CD4-positive, alpha-beta T cell treated with Interleukin-4 for 4 hours (primary cell): ENCODE results near the gene TXLNB.
"Not testable (repeated sequence)": the region's sequence is repeated elsewhere in the genome, so short reads cannot be mapped to it uniquely, and the experiment has no call there.

ENCODE experiments used
- DNase-seq: peaks from one replicate; pipeline ENCODE4 v3.0.0-alpha.2; 2020

The TXLNB gene

GRCh38 chr6:139308936-139309603, 17.3 kb upstream of the TXLNB start:
- no peak for DNase-seq

- no peak for DNase-seq
These were observed 16.6 kb upstream of the TXLNB start for GRCh38 chr6:139308286-139308916.

- no peak for DNase-seq
These were observed 14.6 kb upstream of the TXLNB start for GRCh38 chr6:139306291-139306981.

GRCh38 chr6:139303185-139303584, 11.4 kb upstream of the TXLNB start:
- no peak for DNase-seq

GRCh38 chr6:139297921-139298320, 6.1 kb upstream of the TXLNB start:
- no peak for DNase-seq

GRCh38 chr6:139296927-139297326, 5.1 kb upstream of the TXLNB start:
- no peak for DNase-seq

GRCh38 chr6:139295901-139296300, 4.1 kb upstream of the TXLNB start:
- no peak for DNase-seq

GRCh38 chr6:139294090-139294489, 2.3 kb upstream of the TXLNB start:
- DNase-seq = peak; percentile 26

- not testable (repeated sequence) for DNase-seq
These were observed 1.4 kb upstream of the TXLNB start for GRCh38 chr6:139293230-139293629.

- DNase-seq = peak; percentile 85
These were observed 949 bp downstream of the TXLNB start for GRCh38 chr6:139290787-139291311.

- DNase-seq = no peak
These were observed 2.6 kb downstream of the TXLNB start for GRCh38 chr6:139289233-139289632.

GRCh38 chr6:139288496-139289040, 3.2 kb downstream of the TXLNB start:
- no peak for DNase-seq

GRCh38 chr6:139287868-139288267, 3.9 kb downstream of the TXLNB start:
- no peak for DNase-seq

GRCh38 chr6:139286438-139286837, 5.4 kb downstream of the TXLNB start:
- DNase-seq = not testable (repeated sequence)

- DNase-seq = no peak
These were observed 6.2 kb downstream of the TXLNB start for GRCh38 chr6:139285590-139285989.

GRCh38 chr6:139284789-139285188, 7.0 kb downstream of the TXLNB start:
- DNase-seq = no peak

- DNase-seq = no peak
These were observed 9.1 kb downstream of the TXLNB start for GRCh38 chr6:139282684-139283083.

- no peak for DNase-seq
These were observed 13.6 kb downstream of the TXLNB start for GRCh38 chr6:139278190-139278589.

- DNase-seq = no peak
These were observed 14.2 kb downstream of the TXLNB start for GRCh38 chr6:139277587-139277986.

- no peak for DNase-seq
These were observed 14.6 kb downstream of the TXLNB start for GRCh38 chr6:139277161-139277560.

- DNase-seq = no peak
These were observed 16.3 kb downstream of the TXLNB start for GRCh38 chr6:139275279-139276055.

- DNase-seq = no peak
These were observed 20.7 kb downstream of the TXLNB start for GRCh38 chr6:139271056-139271455.

GRCh38 chr6:139270249-139270648, 21.5 kb downstream of the TXLNB start:
- no peak for DNase-seq
